MM.1S (cell line): ENCODE results near the gene RRM1.

Experiments
- DNase-seq: peaks from one replicate; pipeline ENCODE4 v3.0.0-alpha.2; 2015
- H2AFZ ChIP-seq: fragments of 300-600 bp; sonication (generic); 2 replicates; pipeline ENCODE4 v1.6.0; 2016; ENCODE audit warnings: antibody characterized with exemption, low read length
- H3F3A ChIP-seq: fragments of 300-600 bp; sonication (generic); 2 replicates; pipeline ENCODE4 v1.6.1; 2016; ENCODE audit warnings: mild to moderate bottlenecking, antibody characterized with exemption, low read length, moderate library complexity, mixed read lengths; ENCODE audit not compliant: insufficient read depth
- H3K27ac ChIP-seq: fragments of 300-600 bp; sonication (generic); 2 replicates; pipeline ENCODE4 v1.5.1; 2016; ENCODE audit warnings: mild to moderate bottlenecking, low read length
- H3K27me3 ChIP-seq: fragments of 300-600 bp; sonication (generic); replicated peaks from 2 replicates; pipeline ENCODE4 v1.6.0; 2016; ENCODE audit warnings: low read length; ENCODE audit not compliant: insufficient read depth
- H3K36me3 ChIP-seq: fragments of 300-600 bp; sonication (generic); replicated peaks from 2 replicates; pipeline ENCODE4 v1.6.1; 2016; ENCODE audit warnings: mild to moderate bottlenecking, low read length, mixed read lengths; ENCODE audit not compliant: insufficient read depth
- H3K4me1 ChIP-seq: fragments of 300-600 bp; sonication (generic); 2 replicates; pipeline ENCODE4 v1.6.1; 2016; ENCODE audit warnings: low read length, mixed read lengths
- H3K4me2 ChIP-seq: fragments of 300-600 bp; sonication (generic); 2 replicates; pipeline ENCODE4 v1.6.0; 2016; ENCODE audit warnings: low read depth, low read length
- H3K4me3 ChIP-seq: fragments of 300-600 bp; sonication (generic); 2 replicates; pipeline ENCODE4 v1.5.1; 2016; ENCODE audit warnings: low read length, mixed read lengths
- H3K79me2 ChIP-seq: fragments of 300-600 bp; sonication (generic); 2 replicates; pipeline ENCODE4 v1.6.1; 2016; ENCODE audit warnings: mixed run types, low read length, mixed read lengths
- H3K9ac ChIP-seq: fragments of 300-600 bp; sonication (generic); 2 replicates; pipeline ENCODE4 v1.6.1; 2016; ENCODE audit warnings: low read length, mixed read lengths
- H3K9me2 ChIP-seq: fragments of 300-600 bp; sonication (generic); replicated peaks from 2 replicates; pipeline ENCODE4 v1.6.1; 2016; ENCODE audit warnings: mild to moderate bottlenecking, low read length, mixed read lengths; ENCODE audit not compliant: insufficient read depth
- H3K9me3 ChIP-seq: fragments of 300-600 bp; sonication (generic); replicated peaks from 2 replicates; pipeline ENCODE4 v1.6.1; 2016; ENCODE audit warnings: mild to moderate bottlenecking, low read length, mixed read lengths; ENCODE audit not compliant: insufficient read depth
- H4K20me1 ChIP-seq: fragments of 300-600 bp; sonication (generic); 2 replicates; pipeline ENCODE4 v1.6.1; 2016; ENCODE audit warnings: mild to moderate bottlenecking, low read length, moderate library complexity, mixed read lengths; ENCODE audit not compliant: insufficient read depth
- CTCF ChIP-seq: fragments of 300-600 bp; sonication (generic); IDR thresholded peaks from 2 replicates; pipeline ENCODE4 v1.5.1; 2016; ENCODE audit warnings: antibody characterized with exemption, low read length, mixed read lengths
- EZH2 ChIP-seq: fragments of 300-600 bp; sonication (generic); optimal IDR thresholded peaks from 2 replicates; pipeline ENCODE3; 2017; ENCODE audit warnings: low read depth, mild to moderate bottlenecking, antibody characterized with exemption, low read length, mixed read lengths
- EZH2phosphoT487 ChIP-seq: fragments of 300-600 bp; sonication (generic); IDR thresholded peaks from 2 replicates; pipeline ENCODE4 v1.6.1; 2018; ENCODE audit warnings: antibody characterized with exemption, low read length

Gene RRM1

GRCh38 chr11:4066910-4067309, 27.7 kb upstream of the RRM1 start:
- H3K4me1 ChIP-seq, result no peaks in the 10 kb centered on the region
- no peaks in the 10 kb centered on the region for H4K20me1 ChIP-seq
- no peak for TF ChIP-seq EZH2
- no peak for TF ChIP-seq EZH2phosphoT487
- no peak for TF ChIP-seq CTCF
- no peak for DNase-seq
- no peaks in the 10 kb centered on the region for H3K9me2 ChIP-seq
- H3K27ac ChIP-seq, result no peak overlapping the region
- no peak overlapping the region for H3K4me2 ChIP-seq
- no peaks in the 10 kb centered on the region for H3K27me3 ChIP-seq
- H3K79me2 ChIP-seq, result 0 out of 2 replicates have a peak, but pooled peaks cover 3% of the 10 kb centered on the region
- H2AFZ ChIP-seq, result no peak overlapping the region
- no peaks in the 10 kb centered on the region for H3K9me3 ChIP-seq
- no peak overlapping the region for H3K9ac ChIP-seq
- H3F3A ChIP-seq, result 0 out of 2 replicates have a peak, but pooled peaks cover under 1% of the 10 kb centered on the region
- H3K36me3 ChIP-seq, result no peaks in the 10 kb centered on the region
- no peak overlapping the region for H3K4me3 ChIP-seq

- no peak for DNase-seq
- Histone ChIP-seq H3K9me2 (no peaks in the 10 kb centered on the region), H3K36me3 (no peaks in the 10 kb centered on the region), H3K9me3 (no peaks in the 10 kb centered on the region), H3K9ac (no peak overlapping the region), H3K4me1 (no peaks in the 10 kb centered on the region), H3K27ac (no peak overlapping the region), H4K20me1 (no peaks in the 10 kb centered on the region), H3K79me2 (0 out of 2 replicates have a peak, but pooled peaks cover 9% of the 10 kb centered on the region), H3K27me3 (no peaks in the 10 kb centered on the region), H2AFZ (no peak overlapping the region), H3K4me3 (no peak overlapping the region), H3K4me2 (no peak overlapping the region), H3F3A (0 out of 2 replicates have a peak, but pooled peaks cover 3% of the 10 kb centered on the region)
- TF ChIP-seq CTCF (no peak), EZH2 (no peak), EZH2phosphoT487 (no peak)
These were observed 25.6 kb upstream of the RRM1 start for GRCh38 chr11:4068962-4069361.

- Histone ChIP-seq H3K4me2 (no peak overlapping the region), H3K4me1 (no peaks in the 10 kb centered on the region)
These were observed 23.3 kb upstream of the RRM1 start for GRCh38 chr11:4071325-4071724.

More at GRCh38 chr11:4071325-4071724, 23.3 kb upstream of the RRM1 start:
- no peak for TF ChIP-seq EZH2phosphoT487
- TF ChIP-seq CTCF, result no peak
- TF ChIP-seq EZH2, result no peak
- H3K27me3 ChIP-seq, result no peaks in the 10 kb centered on the region
- no peaks in the 10 kb centered on the region for H4K20me1 ChIP-seq
- H3K4me3 ChIP-seq, result no peak overlapping the region
- no peaks in the 10 kb centered on the region for H3K9me2 ChIP-seq
- H3K79me2 ChIP-seq, result 0 out of 2 replicates have a peak, but pooled peaks cover 13% of the 10 kb centered on the region
- no peak overlapping the region for H3K27ac ChIP-seq
- no peak overlapping the region for H2AFZ ChIP-seq
- 0 out of 2 replicates have a peak, but pooled peaks cover 3% of the 10 kb centered on the region for H3F3A ChIP-seq
- H3K9ac ChIP-seq, result no peak overlapping the region
- no peaks in the 10 kb centered on the region for H3K9me3 ChIP-seq
- no peaks in the 10 kb centered on the region for H3K36me3 ChIP-seq
- no peak for DNase-seq
